A549 (cell line): ENCODE measurements around the gene GPRIN2.

Source experiments
- BHLHE40 ChIP-seq: IDR thresholded peaks from 2 replicates; pipeline ENCODE4 v1.6.1; 2012; ENCODE audit warnings: low read depth, low read length, inconsistent platforms
- CEBPB ChIP-seq, 2 experiments: fragments of >200 bp in 1 of 2; sonication (Bioruptor Twin) in 1 of 2; formaldehyde crosslinking in 1 of 2; IDR thresholded peaks; 2 replicates each; pipeline ENCODE4 v1.6.1; 2012 to 2016
- CTCF ChIP-seq: fragments of >200 bp; sonication (Bioruptor Twin); formaldehyde crosslinking; IDR thresholded peaks from 3 replicates; pipeline ENCODE4 v1.5.1; 2016
- EP300 ChIP-seq, 2 experiments: fragments of >200 bp; sonication (Bioruptor Twin); formaldehyde crosslinking; IDR thresholded peaks; 2 replicates in 1 of 2; 3 replicates in 1 of 2; pipeline ENCODE4 v1.6.1; 2016 to 2017
- JUN ChIP-seq, 2 experiments: fragments of >200 bp; sonication (Bioruptor Twin); formaldehyde crosslinking; IDR thresholded peaks; 2 replicates in 1 of 2; 3 replicates in 1 of 2; pipeline ENCODE4 v1.6.1; 2016 to 2017
- MAFK ChIP-seq: fragments of 450-650 bp; IDR thresholded peaks from 2 replicates; pipeline ENCODE4 v1.6.1; 2014; ENCODE audit not compliant: partially characterized antibody
- NPAS2 ChIP-seq: fragments of 250-450 bp; sonication (Bioruptor Pico); IDR thresholded peaks from 2 replicates; pipeline ENCODE4 v1.8.0; 2022; ENCODE audit warnings: mild to moderate bottlenecking, moderate library complexity, borderline replicate concordance
- PBX3 ChIP-seq: IDR thresholded peaks from 2 replicates; pipeline ENCODE4 v1.6.1; 2012
- POLR2A ChIP-seq: IDR thresholded peaks from 2 replicates; pipeline ENCODE4 v1.6.1; 2012; ENCODE audit warnings: mild to moderate bottlenecking, low read length
- REST ChIP-seq: fragments of 200-600 bp; sonication (generic); IDR thresholded peaks from 2 replicates; pipeline ENCODE4 v1.6.1; 2016; ENCODE audit warnings: antibody characterized with exemption, mild to moderate bottlenecking, moderate library complexity
- USF2 ChIP-seq: fragments of 450-650 bp; IDR thresholded peaks from 2 replicates; pipeline ENCODE4 v1.6.1; 2014; ENCODE audit warnings: antibody characterized with exemption

- peak; percentile 59 for TF ChIP-seq CTCF
- peak; percentile 65 to 83; a peak in 3 of 5 replicates for TF ChIP-seq JUN (IDR thresholded peaks at IDR 0.05)
- peak; percentile 20; the same call in 1 of the 2 replicates for TF ChIP-seq BHLHE40
- no peak for TF ChIP-seq USF2
- no peak for TF ChIP-seq CEBPB (IDR thresholded peaks at IDR 0.05)
- TF ChIP-seq PBX3, result no peak
- TF ChIP-seq POLR2A, result no peak
- peak in 1 of 2 experiments; percentile 78; a peak in 2 of 5 replicates for TF ChIP-seq EP300 (IDR thresholded peaks at IDR 0.05)
- TF ChIP-seq MAFK, result no peak
- TF ChIP-seq NPAS2 (CRISPR knock-in tag), result 0 out of 2 replicates have a peak, but pooled peaks have one; percentile 1
- TF ChIP-seq REST, result no peak
Observed at GRCh38 chr10:46541017-46541661, 15.3 kb downstream of the GPRIN2 start.
